Mesenteric fat pad (tissue), 1 donor: ENCODE measurements around the gene IRF2BP2. TPM values are rescaled to one million over a fixed set of nuclear protein-coding genes. Genes with fewer than 3 reads are reported as not detected.
A peak's percentile ranks its signal among the peaks of the same experiment; 100 is the strongest.
"Not testable (repeated sequence)": the region's sequence is repeated elsewhere in the genome, so short reads cannot be mapped to it uniquely, and the experiment has no call there.

ENCODE experiments used
- DNase-seq: peaks from one replicate; pipeline ENCODE4 v3.0.0-alpha.2; 2020; ENCODE audit warnings: low spot score
- total RNA-seq: library from RNA; stranded (reverse); fragmentation: NEBNext Ultra II Directional; extraction: Animal tissue kit (Norgen Biotek cat#: 25700); gene quantifications from one replicate; pipeline ENCODE4 v1.2.1, GENCODE V29; 2021
- donor health status: DM: yes; HTN: yes; CAD: no.

The IRF2BP2 gene
- total RNA-seq, 1 donor from 2014 or later, result 108 TPM

GRCh38 chr1:234602334-234603220 is 7.4 kb downstream of the IRF2BP2 start:
- DNase-seq, result no peak

DNA sequence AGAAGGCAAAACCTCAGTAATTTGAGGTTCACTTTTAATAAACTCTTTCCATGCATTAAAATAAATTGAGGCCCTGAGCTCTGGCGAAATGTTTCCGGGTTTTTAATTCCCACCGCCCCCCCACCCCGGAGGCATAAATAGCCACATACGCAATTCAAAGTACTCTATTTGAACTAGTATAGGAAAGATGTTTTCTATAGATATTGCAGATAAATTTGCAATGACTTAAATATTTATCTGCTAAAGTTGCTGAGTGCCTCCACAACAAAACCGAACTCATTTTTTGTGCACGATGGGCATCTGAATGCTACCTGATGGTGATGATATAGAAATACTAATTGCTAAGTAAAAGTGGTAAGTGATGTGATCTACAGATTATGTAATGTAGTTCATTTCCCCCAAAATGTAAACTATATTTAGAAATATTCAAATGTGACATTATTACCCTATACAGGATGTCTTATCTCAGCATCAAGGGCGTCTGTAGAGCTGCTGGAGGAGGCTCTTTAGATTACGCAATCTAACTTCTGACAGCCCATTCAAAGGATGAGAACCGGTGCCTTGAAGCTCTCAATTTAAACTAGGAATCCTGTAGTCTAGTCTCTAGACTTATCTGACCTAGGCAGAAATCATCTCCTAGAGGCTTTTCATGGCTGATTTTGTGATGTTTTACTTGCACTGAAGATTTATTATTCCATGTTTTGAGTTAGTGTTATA is 8.5 kb downstream of the IRF2BP2 start:
- DNase-seq, result no peak

DNA sequence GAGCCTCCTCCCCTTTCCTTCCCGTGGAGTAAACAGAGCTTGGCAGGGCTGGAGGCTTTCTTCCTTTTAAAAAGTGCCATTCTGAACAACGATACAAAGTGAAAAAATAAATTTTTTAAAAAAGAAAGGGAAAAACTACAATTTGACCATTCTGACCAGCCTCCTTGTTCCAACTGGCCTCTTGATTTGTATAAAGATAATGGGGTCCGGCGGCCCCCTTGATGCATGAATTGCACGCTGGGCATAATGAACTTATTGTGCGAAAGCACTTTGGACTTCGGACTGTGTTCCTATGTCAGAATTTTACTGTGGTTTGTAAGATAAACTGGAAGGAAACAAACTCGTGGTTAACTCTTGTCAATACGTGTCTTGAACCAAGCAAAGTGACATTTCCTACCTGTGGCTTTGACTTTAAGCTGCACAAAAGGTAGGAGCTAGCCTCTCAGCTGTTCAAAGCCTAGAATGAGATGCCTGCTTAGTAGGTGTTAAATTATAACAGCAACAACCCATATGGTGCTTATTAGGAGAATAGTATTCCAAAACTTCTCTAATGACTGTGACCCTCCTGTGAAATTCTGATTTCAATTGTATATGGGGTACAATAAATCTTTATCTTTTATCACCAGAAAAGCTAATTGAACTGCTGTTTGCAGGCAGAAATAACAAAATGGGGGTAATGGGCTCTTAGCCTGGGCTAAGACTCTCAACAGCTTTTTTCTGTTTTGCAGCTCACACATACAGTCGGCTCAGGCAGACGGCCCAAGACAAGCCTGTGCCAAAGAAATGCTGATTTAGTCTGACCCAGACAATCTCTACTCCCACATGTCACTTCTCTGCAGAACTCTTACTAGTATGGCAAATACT is 9.3 kb downstream of the IRF2BP2 start:
- DNase-seq, result no peak

DNA sequence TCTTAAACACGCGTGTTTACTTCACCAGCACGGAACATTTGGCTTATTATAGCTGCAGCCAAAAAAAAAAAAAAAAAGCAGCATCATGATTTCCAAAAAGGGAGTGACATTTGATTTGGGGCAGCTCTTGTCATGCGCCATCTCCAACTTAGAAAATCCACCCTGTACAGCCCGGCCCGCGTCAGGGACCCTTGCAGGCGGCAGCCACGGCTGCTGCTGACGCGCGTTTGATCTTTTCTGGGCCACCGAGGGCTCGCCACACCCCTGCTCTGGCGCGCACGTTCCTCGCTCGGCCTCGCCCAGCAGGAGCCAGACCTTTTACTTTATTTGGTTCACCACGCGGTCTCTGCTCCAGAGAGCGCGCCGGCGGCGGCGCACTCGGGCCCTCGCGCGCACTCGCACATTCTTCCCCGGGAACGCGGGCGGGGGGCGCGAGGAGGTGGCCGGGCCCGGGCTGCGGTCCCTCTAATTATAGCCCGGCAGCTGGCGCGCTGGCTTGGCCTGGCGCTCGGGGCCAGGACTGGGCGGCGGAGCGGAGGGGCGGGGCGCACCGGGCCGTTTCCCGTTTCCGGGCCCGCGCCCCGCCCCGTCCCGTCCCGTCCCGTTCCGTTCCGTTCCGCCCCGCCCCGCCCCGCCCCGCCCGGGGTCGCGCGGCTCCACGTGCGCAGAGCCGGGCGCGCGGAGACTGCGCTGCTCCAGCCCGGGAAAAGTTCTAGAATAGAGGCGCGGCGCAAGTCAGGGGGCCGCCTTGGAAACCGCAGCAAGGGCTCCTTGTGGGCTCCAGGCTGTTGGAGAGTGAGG is 10.2 kb downstream of the IRF2BP2 start:
- DNase-seq, result peak; percentile 95

- DNase-seq, result no peak
Observed at GRCh38 chr1:234598974-234599616, 10.9 kb downstream of the IRF2BP2 start.

DNA sequence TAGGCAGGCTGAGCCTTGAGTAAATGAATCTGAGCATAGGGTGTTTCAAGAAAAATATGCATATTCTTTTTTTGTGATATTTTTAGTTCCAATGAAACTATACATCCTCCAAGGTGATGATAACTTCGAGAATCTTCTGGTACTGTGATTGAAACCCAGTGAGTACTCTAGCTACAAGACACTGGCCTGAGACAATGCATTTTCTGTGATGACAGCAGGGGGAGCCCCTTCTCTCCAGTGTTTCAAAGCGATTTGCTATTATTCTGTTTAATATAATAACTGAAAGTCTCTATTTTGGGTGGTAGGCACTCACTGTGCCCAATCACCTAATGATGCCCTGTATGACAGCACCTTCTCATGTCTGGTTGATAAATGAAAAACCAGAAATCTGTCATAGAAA is 12.1 kb downstream of the IRF2BP2 start:
- no peak for DNase-seq

- DNase-seq, result no peak
Observed at GRCh38 chr1:234595899-234596298, 14.1 kb downstream of the IRF2BP2 start.

DNA sequence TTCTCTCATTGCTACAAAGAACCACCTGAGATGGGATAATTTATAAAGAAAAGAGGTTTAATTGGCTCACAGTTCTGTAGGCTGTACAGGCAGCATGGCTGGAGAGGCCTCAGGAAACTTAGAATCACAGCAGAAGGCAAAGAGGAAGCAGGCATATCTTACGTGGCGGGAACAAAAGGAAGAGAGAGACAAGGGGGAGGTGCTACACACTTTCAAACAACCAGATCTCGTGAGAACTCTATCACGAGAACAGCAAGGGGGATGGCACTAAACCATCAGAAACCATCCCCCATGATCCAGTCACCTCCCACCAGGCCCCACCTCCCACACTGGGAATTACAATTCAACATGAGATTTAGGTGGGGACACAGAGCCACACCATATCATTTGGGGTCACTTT is 15.4 kb downstream of the IRF2BP2 start:
- DNase-seq, result not testable (repeated sequence)

GRCh38 chr1:234593771-234594504 is 16.0 kb downstream of the IRF2BP2 start:
- DNase-seq, result no peak

DNA sequence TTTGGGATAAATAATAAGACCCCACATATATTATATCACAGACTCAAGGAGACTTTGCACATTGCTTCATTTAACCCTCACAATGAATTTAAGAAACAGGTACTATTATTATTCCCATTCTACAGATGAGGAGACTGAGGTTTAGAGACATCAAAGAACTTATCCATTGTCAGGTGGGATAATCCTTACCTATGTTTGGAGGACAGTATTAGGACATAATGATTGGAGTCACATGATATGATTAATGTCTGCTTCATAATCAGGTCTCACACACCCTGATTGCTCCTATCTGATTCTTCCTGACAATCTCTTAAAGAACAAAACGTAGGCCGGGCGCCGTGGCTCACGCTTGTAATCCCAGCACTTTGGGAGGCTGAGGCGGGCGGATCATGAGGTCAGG is 16.9 kb downstream of the IRF2BP2 start:
- DNase-seq, result no peak

DNA sequence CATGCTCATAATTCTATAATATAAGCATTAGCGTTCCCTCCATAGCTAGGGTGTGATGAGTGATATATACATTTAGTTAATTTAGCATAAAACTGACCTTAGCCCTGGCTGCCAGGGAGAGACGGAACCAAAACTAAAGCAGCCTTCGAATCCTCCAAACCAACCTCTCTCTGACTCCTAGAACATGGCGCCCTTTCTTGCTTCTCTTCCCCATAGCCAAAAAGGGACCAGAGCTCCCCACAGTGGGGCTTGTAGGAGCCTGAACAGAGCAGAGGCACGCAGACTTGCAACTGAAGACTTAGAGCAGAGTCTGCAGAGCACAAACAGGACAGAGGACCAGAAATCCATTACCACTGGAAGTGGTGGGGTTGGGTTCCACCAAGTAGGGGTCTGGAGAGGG is 17.7 kb downstream of the IRF2BP2 start:
- DNase-seq, result no peak

GRCh38 chr1:234591131-234591530 is 18.8 kb downstream of the IRF2BP2 start:
- no peak for DNase-seq

DNA sequence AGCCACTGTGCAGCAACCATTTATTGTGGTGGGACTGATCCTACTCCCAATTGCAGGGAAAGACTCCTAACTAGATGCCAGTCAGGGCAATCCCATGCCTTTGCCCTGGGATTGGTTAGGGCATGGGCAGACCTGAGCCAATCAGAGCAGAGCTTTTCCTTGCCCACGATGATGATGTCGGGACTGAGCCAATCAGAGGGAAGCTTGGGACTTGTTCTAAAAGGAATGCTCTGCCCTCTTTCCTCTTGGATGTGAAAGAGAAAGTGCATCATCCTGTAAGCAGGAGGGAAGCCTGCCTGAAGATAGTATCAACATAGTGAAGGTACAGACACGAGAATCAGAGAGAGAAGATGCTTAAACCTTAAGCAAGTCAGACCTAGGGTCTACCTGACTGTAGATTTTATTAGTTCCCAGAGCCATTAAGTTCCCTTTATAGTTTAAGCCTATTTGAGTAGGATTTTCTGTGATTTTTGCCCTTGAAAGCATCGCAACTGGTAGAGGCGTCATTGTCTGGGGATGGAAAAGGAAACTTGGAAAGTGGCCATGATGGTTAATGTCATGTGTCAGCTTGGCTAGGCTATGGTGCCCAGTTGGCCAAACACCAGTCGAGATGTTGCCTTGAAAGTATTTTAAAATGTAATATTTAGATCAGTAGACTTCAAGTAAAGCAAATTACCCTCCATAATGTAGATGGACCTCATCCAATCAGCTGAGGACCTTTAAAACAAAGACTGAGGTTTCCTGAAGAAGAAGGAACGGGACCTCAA is 19.9 kb downstream of the IRF2BP2 start:
- DNase-seq, result no peak

GRCh38 chr1:234589064-234589800 is 20.7 kb downstream of the IRF2BP2 start:
- no peak for DNase-seq

DNA sequence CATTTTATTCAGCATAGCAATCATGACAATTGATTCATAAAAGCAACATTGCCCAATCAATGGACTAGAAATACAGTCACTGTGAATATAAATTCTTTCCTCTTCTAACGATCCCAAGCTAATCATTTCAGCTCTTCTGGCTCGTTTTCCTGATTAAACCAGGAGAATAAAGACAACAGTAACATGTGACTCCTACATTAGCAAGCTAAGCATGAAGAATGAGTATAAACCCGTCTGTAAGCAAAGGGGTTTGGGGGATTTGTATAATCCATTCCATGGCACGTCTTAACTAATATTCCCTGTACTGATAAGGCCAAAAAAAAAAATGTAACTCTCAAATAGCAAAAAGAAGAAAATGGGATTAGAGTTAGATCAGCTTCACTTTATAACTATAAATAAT is 21.6 kb downstream of the IRF2BP2 start:
- DNase-seq, result no peak

GRCh38 chr1:234586892-234587485 is 23.0 kb downstream of the IRF2BP2 start:
- no peak for DNase-seq

- no peak for DNase-seq
Observed at GRCh38 chr1:234586304-234586703, 23.7 kb downstream of the IRF2BP2 start.
